HL-60 (cell line): ENCODE data around the gene GABBR2.

Experiments used
- CTCF ChIP-seq: IDR thresholded peaks from one replicate; pipeline ENCODE4 v1.5.1; 2011; ENCODE audit warnings: low read length, control low read depth, inconsistent platforms; ENCODE audit not compliant: insufficient read depth
- GABPA ChIP-seq: IDR thresholded peaks from 2 replicates; pipeline ENCODE4 v1.6.1; 2012; ENCODE audit warnings: low read depth
- POLR2AphosphoS5 ChIP-seq: IDR thresholded peaks from 2 replicates; pipeline ENCODE4 v1.6.1; 2012; ENCODE audit warnings: low read depth
- REST ChIP-seq: IDR thresholded peaks from 2 replicates; pipeline ENCODE4 v1.6.1; 2012; ENCODE audit warnings: low read depth; ENCODE audit not compliant: insufficient replicate concordance
- SPI1 ChIP-seq: IDR thresholded peaks from 2 replicates; pipeline ENCODE4 v1.6.1; 2012; ENCODE audit warnings: low read depth, mild to moderate bottlenecking, borderline replicate concordance

- TF ChIP-seq CTCF (no peak), POLR2AphosphoS5 (no peak), REST (no peak), SPI1 (no peak), GABPA (no peak)
Measured at GRCh38 chr9:98570055-98570454, 138.7 kb downstream of the GABBR2 start.
